ENCODE measurements around the gene ESPL1. TPM values are rescaled to one million over a fixed set of nuclear protein-coding genes. Genes with fewer than 3 reads are reported as not detected.

The ESPL1 gene
- total and polyA plus RNA-seq, 2 of the 13 experiments (the other 11 are each of a cell fraction or from before 2014, with no cell fraction given), result 5.8 to 11.5 TPM

GRCh38 chr12:53219292-53219955 lies 48.7 kb upstream of the ESPL1 start (continued):
- TF ChIP-seq DRAP1 (CRISPR knock-in tag; IDR thresholded peaks at IDR 0.05) (no peak), ZNF772 (CRISPR knock-in tag; IDR thresholded peaks at IDR 0.05) (no peak), ZNF251 (CRISPR knock-in tag; IDR thresholded peaks at IDR 0.05) (no peak), DMAP1 (CRISPR knock-in tag; IDR thresholded peaks at IDR 0.05) (no peak)

- DNase-seq (ENCODE audit: low spot score) (peak; percentile 38), ATAC-seq (peak; percentile 3), FAIRE-seq (no peak)
- H4K20me1 ChIP-seq (ENCODE audit: insufficient read depth, low read length), result no peaks in the 10 kb centered on the region
- no peaks in the 10 kb centered on the region for H3K79me2 ChIP-seq (ENCODE audit: insufficient read depth, low read length)
- H3K4me1 ChIP-seq (ENCODE audit: insufficient read depth, low read length), result peaks cover 71% of the 10 kb centered on the region
- in situ Hi-C loops (cut with HindIII; ENCODE audit: extremely low pct_ligation_motif_present, low pct_unique_long_range_greater_than_20kb) (loop anchor here (5.0 kb wide), 1 partner anchor 47 kb away; the partner anchor contains the start of gene ESPL1), intact Hi-C loops (cut with micrococcal nuclease; ENCODE audit: unreplicated experiment) (loop anchor here (5.0 kb wide), 1 partner anchor 77 kb away; the partner anchor contains the start of genes MYG1 and PFDN5)
- peak overlapping the region; percentile 100 for H3K4me2 ChIP-seq (ENCODE audit: low read depth, low read length)
- H3K9me3 ChIP-seq (ENCODE audit: low read length), result no peaks in the 10 kb centered on the region
- no peak overlapping the region for H3K27ac ChIP-seq (ENCODE audit: extremely low read length, insufficient read depth, low read length)
- peaks cover 0 to 17% of the 10 kb centered on the region in 2 experiments; a peak in 3 of 5 replicates for H3K27me3 ChIP-seq (ENCODE audit: control insufficient read depth in 1 of 2, insufficient read depth in 2 of 2, low read length in 2 of 2)
- POLR2A ChIA-PET, result interaction anchor here (1.0 to 3.7 kb wide), 10 partner anchors 10 to 281 kb away, joined by 3 to 17 read pairs (median 8); partner anchors contain the start of genes AAAS, CSAD, ESPL1 and PFDN5
- WGBS (ENCODE audit: low lambda C conversion rate), result 0% methylated on average over 21 of the region's 53 CpGs
- CTCF ChIA-PET (ENCODE audit: low intra/inter-chr PET ratio, low total read pairs), result no interaction called here
- H2AFZ ChIP-seq (ENCODE audit: low read length), result no peak overlapping the region
- no TSS peak for BruUV-seq (replicated peaks)
- H3K9ac ChIP-seq (ENCODE audit: insufficient read depth, low read depth, low read length), result peak overlapping the region; percentile 31
- peak overlapping the region; percentile 75 to 89 (median 89) for H3K4me3 ChIP-seq (replicated peaks in 1 of 3; ENCODE audit: insufficient read depth in 1 of 3, low read depth in 2 of 3, low read length in 3 of 3)
- no peaks in the 10 kb centered on the region for H3K36me3 ChIP-seq (replicated peaks in 1 of 2; ENCODE audit: control insufficient read depth in 1 of 2, insufficient read depth in 2 of 2, low read length in 2 of 2)
- TF ChIP-seq ZNF17 (CRISPR knock-in tag; IDR thresholded peaks at IDR 0.05) (no peak), ARID5B (CRISPR knock-in tag; IDR thresholded peaks at IDR 0.05) (no peak), ZFP91 (CRISPR knock-in tag; IDR thresholded peaks at IDR 0.05; ENCODE audit: borderline replicate concordance) (peak; percentile 66; the same call in 1 of the 2 replicates), HBP1 (CRISPR knock-in tag; IDR thresholded peaks at IDR 0.05; ENCODE audit: low read depth) (no peak), EZH2 (conservative IDR thresholded peaks at IDR 0.05; ENCODE audit: low read depth, low read length) (no peak), ZBTB8A (CRISPR knock-in tag; IDR thresholded peaks at IDR 0.05; ENCODE audit: borderline replicate concordance, low read depth) (no peak), PHB2 (IDR thresholded peaks at IDR 0.05; ENCODE audit: partially characterized antibody) (no peak), DR1 (CRISPR knock-in tag; IDR thresholded peaks at IDR 0.05) (no peak), ZSCAN21 (CRISPR knock-in tag; IDR thresholded peaks at IDR 0.05; ENCODE audit: borderline replicate concordance) (no peak)
These were observed 48.0 kb upstream of the ESPL1 start for GRCh38 chr12:53219956-53220693.

Measured in HepG2 (cell line).